Lung (tissue), 12 donors: ENCODE measurements around the gene RASL12. TPM values are rescaled to one million over a fixed set of nuclear protein-coding genes. Genes with fewer than 3 reads are reported as not detected.

ENCODE experiments used
- ATAC-seq: fragments of 200-7000 bp; cut with Tn5 transposase; one replicate; pipeline ENCODE4 v1.9.1; 2020; ENCODE audit warnings: moderate number of reproducible peaks; ENCODE audit not compliant: insufficient read depth, low FRiP score
- DNase-seq, 3 donors: peaks; one replicate each; pipeline ENCODE4 v3.0.0-alpha.2; 2013 to 2017
- H3K27ac ChIP-seq, 2 donors: one replicate each; pipeline ENCODE4 v1.5.1; 2013; ENCODE audit warnings: mild to moderate bottlenecking in 2 of 2, moderate library complexity in 2 of 2, control low read depth in 1 of 2, inconsistent platforms in 1 of 2, low read depth in 1 of 2, low read length in 1 of 2
- H3K27me3 ChIP-seq, 3 donors: one replicate each; pipeline ENCODE4 v1.5.1; 2013; ENCODE audit warnings: low read length in 2 of 3; ENCODE audit not compliant: control insufficient read depth in 3 of 3, insufficient read depth in 3 of 3
- H3K36me3 ChIP-seq, 4 donors: one replicate each; pipeline ENCODE4 v1.5.1; 2013; ENCODE audit warnings: low read length in 4 of 4, mild to moderate bottlenecking in 1 of 4, moderate library complexity in 1 of 4; ENCODE audit not compliant: control insufficient read depth in 4 of 4, insufficient read depth in 4 of 4
- H3K4me1 ChIP-seq, 5 donors: one replicate each; pipeline ENCODE4 v1.5.1; 2013; ENCODE audit warnings: low read length in 5 of 5, mild to moderate bottlenecking in 2 of 5, moderate library complexity in 1 of 5; ENCODE audit not compliant: control insufficient read depth in 5 of 5, insufficient read depth in 5 of 5
- H3K4me3 ChIP-seq: one replicate; pipeline ENCODE4 v1.5.1; 2013; ENCODE audit warnings: mild to moderate bottlenecking, control low read depth, moderate library complexity
- H3K9ac ChIP-seq, 2 donors: one replicate each; pipeline ENCODE4 v1.5.1; 2013; ENCODE audit warnings: low read length in 2 of 2, control low read depth in 1 of 2; ENCODE audit not compliant: insufficient read depth in 1 of 2
- H3K9me3 ChIP-seq, 4 donors: one replicate each; pipeline ENCODE4 v1.5.1; 2013; ENCODE audit warnings: low read length in 3 of 4, mild to moderate bottlenecking in 1 of 4, moderate library complexity in 1 of 4; ENCODE audit not compliant: control insufficient read depth in 4 of 4, insufficient read depth in 3 of 4
- CTCF ChIP-seq: IDR thresholded peaks from 2 replicates; pipeline ENCODE4 v1.5.1; 2012; ENCODE audit warnings: mild to moderate bottlenecking; ENCODE audit errors: control extremely low read depth, extremely low read depth
- WGBS, 2 donors: extraction: QIAGEN DNeasy Blood & Tissue Kit; methylation state at CpG; one replicate each; pipeline ENCODE4 v1.1.7; 2013; 5-methylcytosine and 5-hydroxymethylcytosine counted together
- polyA plus RNA-seq, 2 donors: library from polyadenylated mRNA; stranded (reverse); fragments of 200-250 nt; gene quantifications; one replicate each; pipeline ENCODE4 v1.2.1, GENCODE V29; 2013
- total RNA-seq, 2 donors: library from RNA; depleted of rRNA in 1 of 2; stranded (reverse); fragments of >200 nt in 1 of 2; gene quantifications; one replicate each; pipeline ENCODE4 v1.2.1, GENCODE V29; 2014 to 2021
- donor health status: control.
- donor health status: control.
- donor health status: Bipolar disorder and iron deficiency.
- donor health status: healthy.
- donor health status: DM: yes; HTN: yes; CAD: no.

Gene RASL12
- total and polyA plus RNA-seq, 4 donors = 13.8 to 75.7 (median 23.2) TPM

- no peak for TF ChIP-seq CTCF
- H3K9ac ChIP-seq = no peak overlapping the region
- H3K27me3 ChIP-seq = no peaks in the 10 kb centered on the region
- DNase-seq (no peak), ATAC-seq (no peak)
- 40 to 41% methylated on average over 6 of the region's 6 CpGs for WGBS, 2 donors
- no peaks in the 10 kb centered on the region for H3K9me3 ChIP-seq
- no peak overlapping the region for H3K4me3 ChIP-seq
- peaks cover 0 to 75% (median 33%) of the 10 kb centered on the region in 4 donors for H3K36me3 ChIP-seq
- peaks cover 0 to 46% (median 5%) of the 10 kb centered on the region in 5 donors for H3K4me1 ChIP-seq
- peak overlapping the region in 1 of 2 donors; percentile 2 for H3K27ac ChIP-seq
Measured at GRCh38 chr15:65055201-65055870, 12.5 kb downstream of the RASL12 start.

DNA sequence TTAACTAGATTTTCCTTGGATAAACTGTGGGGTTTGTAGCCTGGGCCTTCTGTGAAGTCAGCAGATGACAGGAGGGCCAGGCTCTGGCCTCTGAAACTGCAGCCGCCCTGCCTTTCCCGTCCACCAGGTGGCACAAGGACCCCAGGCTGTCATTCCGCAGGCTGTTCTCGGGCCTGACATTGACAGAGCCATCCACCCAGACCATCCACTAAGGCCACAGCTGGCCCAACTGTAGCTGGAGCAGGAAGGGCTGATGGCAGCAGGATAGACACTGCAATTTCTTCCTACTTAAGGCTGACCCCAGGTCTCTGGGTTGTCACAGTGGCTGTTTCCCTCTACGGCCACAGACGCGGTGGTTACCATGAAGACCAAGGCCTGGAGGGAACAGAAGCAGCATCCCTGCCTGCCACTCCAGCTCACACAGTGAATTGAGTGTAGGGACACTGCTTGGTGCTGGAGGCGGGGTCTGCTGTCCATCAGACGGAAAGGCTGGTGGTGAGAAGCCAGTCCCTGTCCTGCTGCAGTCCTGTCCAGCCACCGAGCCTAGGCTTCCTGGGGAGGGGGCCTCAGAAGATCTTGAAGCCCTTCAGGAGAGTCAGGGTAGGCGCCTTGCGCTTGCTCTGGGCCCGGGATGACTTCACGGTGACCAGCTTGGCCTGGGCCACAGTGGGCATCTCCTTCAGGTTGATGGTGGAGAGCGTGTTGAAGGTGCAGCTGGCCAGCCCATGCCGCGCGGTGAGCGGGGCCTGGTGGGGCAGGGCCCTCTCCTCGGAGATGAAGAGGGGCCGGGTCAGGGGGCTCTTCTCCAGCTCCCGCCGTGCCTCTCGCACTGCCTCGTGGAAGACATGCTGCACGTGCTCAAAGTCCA, 13.2 kb downstream of the RASL12 start:
- H3K9me3 ChIP-seq = no peaks in the 10 kb centered on the region
- ATAC-seq (no peak), DNase-seq (peak; percentile 88)
- H3K27ac ChIP-seq = peak overlapping the region in 1 of 2 donors; percentile 2
- peak; percentile 68 for TF ChIP-seq CTCF
- H3K27me3 ChIP-seq = no peaks in the 10 kb centered on the region
- peaks cover 0 to 45% (median 10%) of the 10 kb centered on the region in 5 donors for H3K4me1 ChIP-seq
- H3K36me3 ChIP-seq = peaks cover 0 to 74% (median 29%) of the 10 kb centered on the region in 4 donors
- 75 to 77% methylated on average over 26 of the region's 26 CpGs for WGBS, 2 donors
- H3K4me3 ChIP-seq = no peak overlapping the region
- no peak overlapping the region for H3K9ac ChIP-seq

DNA sequence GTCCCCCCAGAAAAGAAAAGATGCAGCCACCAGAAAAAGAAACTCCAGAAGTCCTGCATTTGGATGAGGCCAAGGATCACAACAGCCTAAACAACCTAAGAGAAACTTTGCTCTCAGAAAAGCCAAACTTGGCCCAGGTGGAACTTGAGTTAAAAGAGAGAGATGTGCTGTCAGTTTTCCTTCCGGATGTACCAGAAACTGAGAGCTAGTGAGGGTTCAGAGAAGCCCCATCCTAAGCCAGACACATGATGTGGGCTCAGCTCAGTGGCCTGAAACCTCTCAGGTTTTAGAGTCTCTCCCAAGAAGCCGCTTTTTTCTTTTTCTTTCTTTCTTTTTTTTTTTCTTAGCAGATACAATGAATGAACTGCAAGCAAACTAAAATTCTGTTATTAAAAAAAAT, 14.8 kb downstream of the RASL12 start:
- no peaks in the 10 kb centered on the region for H3K9me3 ChIP-seq
- H3K27ac ChIP-seq = no peak overlapping the region
- no peak for DNase-seq
- no peak overlapping the region for H3K9ac ChIP-seq
- H3K4me1 ChIP-seq = peaks cover 0 to 55% (median 14%) of the 10 kb centered on the region in 5 donors
- H3K4me3 ChIP-seq = no peak overlapping the region
- no peak for TF ChIP-seq CTCF
- ATAC-seq = no peak
- H3K36me3 ChIP-seq = peaks cover 0 to 58% (median 22%) of the 10 kb centered on the region in 4 donors
- H3K27me3 ChIP-seq = no peaks in the 10 kb centered on the region
- 87 to 97% methylated on average over 2 of the region's 2 CpGs for WGBS, 2 donors
